Uterus (tissue), 4 donors: ENCODE data around the gene FLNA. TPM values are rescaled to one million over a fixed set of nuclear protein-coding genes. Genes with fewer than 3 reads are reported as not detected.
A peak's percentile ranks its signal among the peaks of the same experiment; 100 is the strongest.

Experiments used
- DNase-seq, 2 donors: peaks; one replicate each; pipeline ENCODE4 v3.0.0-alpha.2; 2019 to 2020
- H3K27ac ChIP-seq, 2 donors: fragments of 200-600 bp; sonication (generic); 1 replicate in 1 of 2; 2 replicates in 1 of 2; pipeline ENCODE4 v1.5.1; 2016 to 2018
- H3K27me3 ChIP-seq, 2 donors: fragments of 200-600 bp; sonication (generic); one replicate each; pipeline ENCODE4 v1.5.1; 2018 to 2019; ENCODE audit warnings: control low read depth in 1 of 2
- H3K36me3 ChIP-seq, 2 donors: fragments of 200-600 bp; sonication (generic); one replicate each; pipeline ENCODE4 v1.5.1; 2019; ENCODE audit warnings: control low read depth in 1 of 2
- H3K4me1 ChIP-seq, 2 donors: fragments of 200-600 bp; sonication (generic); one replicate each; pipeline ENCODE4 v1.5.1; 2018 to 2019; ENCODE audit warnings: control low read depth in 1 of 2
- H3K4me3 ChIP-seq, 2 donors: fragments of 200-600 bp; sonication (generic); 1 replicate in 1 of 2; 2 replicates in 1 of 2; pipeline ENCODE4 v1.5.1; 2018 to 2019; ENCODE audit warnings: mild to moderate bottlenecking in 1 of 2
- H3K9me3 ChIP-seq, 2 donors: fragments of 200-600 bp; sonication (generic); one replicate each; pipeline ENCODE4 v1.5.1; 2019; ENCODE audit warnings: control low read depth in 1 of 2
- CTCF ChIP-seq, 4 experiments: fragments of 200-600 bp in 2 of 4; fragments of 450-650 bp in 2 of 4; sonication (generic) in 2 of 4; IDR thresholded peaks; one replicate each; pipeline ENCODE4 v1.5.1; 2016 to 2019; ENCODE audit warnings: antibody characterized with exemption in 4 of 4, mild to moderate bottlenecking in 2 of 4, moderate library complexity in 1 of 4
- POLR2A ChIP-seq, 2 donors: fragments of 450-650 bp; IDR thresholded peaks; one replicate each; pipeline ENCODE4 v1.6.1; 2016; ENCODE audit warnings: antibody characterized with exemption in 2 of 2, mild to moderate bottlenecking in 1 of 2, moderate library complexity in 1 of 2
- intact Hi-C: fragments of 100-400 bp; cut with DNase I; formaldehyde crosslinking; loops from one replicate; pipeline ENCODE4 v1.15.1; 2023; ENCODE audit warnings: low total_unique reads
- total RNA-seq, 4 donors: library from RNA; depleted of rRNA in 3 of 4; stranded (reverse); fragments of >200 nt in 3 of 4; gene quantifications; one replicate each; pipeline versions ENCODE4 v1.1.0 to v1.2.4, GENCODE V29; 2014 to 2023
- donor health status: DM: yes; HTN: yes; CAD: no.

Gene FLNA
- total RNA-seq, 4 donors from 2014 or later = 1,067 to 4,271 (median 2,911) TPM

- no peak for DNase-seq
These were observed 52.8 kb downstream of the FLNA start for GRCh38 chrX:154321594-154321993.

GRCh38 chrX:154321152-154321551 is 53.3 kb downstream of the FLNA start:
- Histone ChIP-seq H3K27me3 (no peaks in the 10 kb centered on the region), H3K9me3 (no peaks in the 10 kb centered on the region), H3K4me1 (no peaks in the 10 kb centered on the region), H3K27ac (no peak overlapping the region), H3K4me3 (no peak overlapping the region), H3K36me3 (no peaks in the 10 kb centered on the region)
- TF ChIP-seq CTCF (IDR thresholded peaks at IDR 0.05) (no peak), POLR2A (IDR thresholded peaks at IDR 0.05) (no peak)
- no peak for DNase-seq
- intact Hi-C loops = no loop called here

More at GRCh38 chrX:154321594-154321993, 52.8 kb downstream of the FLNA start:
- intact Hi-C loops = no loop called here
- H3K9me3 ChIP-seq = no peaks in the 10 kb centered on the region
- no peaks in the 10 kb centered on the region for H3K4me1 ChIP-seq
- no peak overlapping the region for H3K4me3 ChIP-seq
- no peak overlapping the region for H3K27ac ChIP-seq
- TF ChIP-seq POLR2A (IDR thresholded peaks at IDR 0.05) = no peak
- no peak for TF ChIP-seq CTCF (IDR thresholded peaks at IDR 0.05)
- H3K27me3 ChIP-seq = no peaks in the 10 kb centered on the region
- no peaks in the 10 kb centered on the region for H3K36me3 ChIP-seq

- Histone ChIP-seq H3K27me3 (no peaks in the 10 kb centered on the region), H3K27ac (no peak overlapping the region), H3K36me3 (no peaks in the 10 kb centered on the region), H3K4me1 (no peaks in the 10 kb centered on the region), H3K9me3 (no peaks in the 10 kb centered on the region), H3K4me3 (no peak overlapping the region)
- DNase-seq = no peak
- no peak for TF ChIP-seq POLR2A (IDR thresholded peaks at IDR 0.05)
- TF ChIP-seq CTCF (IDR thresholded peaks at IDR 0.05) = no peak
- intact Hi-C loops = no loop called here
These were observed 54.0 kb downstream of the FLNA start for GRCh38 chrX:154320406-154320805.

- Histone ChIP-seq H3K27ac (no peak overlapping the region), H3K9me3 (no peaks in the 10 kb centered on the region), H3K4me1 (no peaks in the 10 kb centered on the region), H3K27me3 (no peaks in the 10 kb centered on the region), H3K36me3 (no peaks in the 10 kb centered on the region), H3K4me3 (no peak overlapping the region)
- intact Hi-C loops = no loop called here
- no peak for DNase-seq
- TF ChIP-seq POLR2A (IDR thresholded peaks at IDR 0.05) = no peak
- peak in 3 of 4 experiments; percentile 32 to 49 (median 38) for TF ChIP-seq CTCF (IDR thresholded peaks at IDR 0.05)
These were observed 56.9 kb downstream of the FLNA start for GRCh38 chrX:154317391-154317995.

GRCh38 chrX:154315416-154315815 is 59.0 kb downstream of the FLNA start:
- DNase-seq = no peak
- Histone ChIP-seq H3K9me3 (no peaks in the 10 kb centered on the region), H3K36me3 (no peaks in the 10 kb centered on the region), H3K4me1 (no peaks in the 10 kb centered on the region), H3K27me3 (no peaks in the 10 kb centered on the region), H3K27ac (no peak overlapping the region), H3K4me3 (no peak overlapping the region)
- TF ChIP-seq CTCF (IDR thresholded peaks at IDR 0.05) (no peak), POLR2A (IDR thresholded peaks at IDR 0.05) (no peak)
- intact Hi-C loops = no loop called here
